OCI-LY7 (cell line): ENCODE data around the gene GCHFR. TPM values are rescaled to one million over a fixed set of nuclear protein-coding genes. Genes with fewer than 3 reads are reported as not detected.

Experiments used
- BruUV-seq: library from RNA; stranded (reverse); fragments of 400-500 nt; replicated peaks from 2 replicates; lab custom pipeline; 2021; lab: Mats Ljungman, UMichigan
- CTCF ChIA-PET: fragments of 300-600 bp; sonication (Branson Sonifier 250); formaldehyde crosslinking; loops from one replicate; lab custom pipeline; 2022; ENCODE audit warnings: antibody characterized with exemption; ENCODE audit not compliant: unreplicated experiment; lab: Charles Lee
- POLR2A ChIA-PET: fragments of 300-600 bp; sonication (Branson Sonifier 250); formaldehyde crosslinking; loops from one replicate; lab custom pipeline; 2022; ENCODE audit warnings: antibody characterized with exemption; lab: Charles Lee
- DNase-seq: peaks from one replicate; pipeline ENCODE4 v3.0.0-alpha.2; 2015; ENCODE audit warnings: low spot score
- H2AFZ ChIP-seq: fragments of 200-600 bp; sonication (generic), shearing (Covaris generic); 2 replicates; pipeline ENCODE4 v1.6.1; 2014; ENCODE audit warnings: mild to moderate bottlenecking, antibody characterized with exemption, low read length, moderate library complexity
- H3K27ac ChIP-seq: fragments of 200-600 bp; sonication (generic); 2 replicates; pipeline ENCODE4 v1.5.1; 2014; ENCODE audit warnings: mixed run types, low read depth, mild to moderate bottlenecking, moderate library complexity, low read length, inconsistent platforms; ENCODE audit not compliant: poor library complexity, severe bottlenecking
- H3K36me3 ChIP-seq: fragments of 200-600 bp; sonication (generic); 2 replicates; pipeline ENCODE4 v1.6.1; 2014; ENCODE audit warnings: mild to moderate bottlenecking, antibody characterized with exemption, low read length, moderate library complexity, mixed read lengths; ENCODE audit not compliant: insufficient read depth
- H3K4me1 ChIP-seq: fragments of 200-600 bp; sonication (generic); 2 replicates; pipeline ENCODE4 v1.5.1; 2014; ENCODE audit warnings: mild to moderate bottlenecking, low read length; ENCODE audit not compliant: insufficient read depth, poor library complexity, severe bottlenecking
- H3K4me2 ChIP-seq: fragments of 200-600 bp; sonication (generic); 2 replicates; pipeline ENCODE4 v1.6.1; 2014; ENCODE audit warnings: mild to moderate bottlenecking, low read length
- H3K4me3 ChIP-seq: fragments of 200-600 bp; sonication (generic); 2 replicates; pipeline ENCODE4 v1.5.1; 2014; ENCODE audit warnings: mild to moderate bottlenecking, low read depth, low read length; ENCODE audit not compliant: poor library complexity, severe bottlenecking
- H3K79me2 ChIP-seq: fragments of 200-600 bp; sonication (generic); 2 replicates; pipeline ENCODE4 v1.6.1; 2016; ENCODE audit warnings: low read depth, mild to moderate bottlenecking, low read length, moderate library complexity, mixed read lengths; ENCODE audit not compliant: insufficient read depth
- H3K9me2 ChIP-seq: fragments of 200-600 bp; sonication (generic); 2 replicates; pipeline ENCODE4 v1.6.1; 2016; ENCODE audit warnings: mild to moderate bottlenecking, low read length, mixed read lengths; ENCODE audit not compliant: insufficient read depth
- H3K9me3 ChIP-seq: fragments of 200-600 bp; sonication (generic); 2 replicates; pipeline ENCODE4 v1.6.1; 2014; ENCODE audit warnings: mild to moderate bottlenecking, mixed run types, low read length, mixed read lengths
- H4K20me1 ChIP-seq: fragments of 200-600 bp; sonication (generic); 2 replicates; pipeline ENCODE4 v1.6.1; 2014; ENCODE audit warnings: mild to moderate bottlenecking, antibody characterized with exemption, low read length, moderate library complexity, mixed read lengths; ENCODE audit not compliant: insufficient read depth
- EZH2phosphoT487 ChIP-seq: fragments of 200-600 bp; sonication (generic); IDR thresholded peaks from 2 replicates; pipeline ENCODE4 v1.6.1; 2018; ENCODE audit warnings: low read depth, borderline replicate concordance, mild to moderate bottlenecking, mixed run types, antibody characterized with exemption, low read length, moderate library complexity, mixed read lengths
- intact Hi-C: fragments of 100-400 bp; cut with micrococcal nuclease; formaldehyde crosslinking; loops from one replicate; pipeline ENCODE4 v1.10.0; 2022; ENCODE audit not compliant: unreplicated experiment
- total RNA-seq, 2 experiments: library from RNA; depleted of rRNA in 1 of 2; stranded (reverse); fragments of >200 nt in 1 of 2; shearing (Covaris generic) in 1 of 2; gene quantifications; 2 replicates each; pipeline ENCODE4 v1.2.3, GENCODE V29; 2014 to 2022
- TF ChIP-seq, protein P1 (sequence below): fragments of 200-600 bp; sonication (generic); conservative IDR thresholded peaks from 2 replicates; pipeline ENCODE4 v1.5.1; 2014; ENCODE audit warnings: mild to moderate bottlenecking, antibody characterized with exemption, low read length, moderate library complexity, mixed read lengths

The GCHFR gene
- total RNA-seq, 2 experiments from 2014 or later = 75.7 to 97.4 TPM

DNA sequence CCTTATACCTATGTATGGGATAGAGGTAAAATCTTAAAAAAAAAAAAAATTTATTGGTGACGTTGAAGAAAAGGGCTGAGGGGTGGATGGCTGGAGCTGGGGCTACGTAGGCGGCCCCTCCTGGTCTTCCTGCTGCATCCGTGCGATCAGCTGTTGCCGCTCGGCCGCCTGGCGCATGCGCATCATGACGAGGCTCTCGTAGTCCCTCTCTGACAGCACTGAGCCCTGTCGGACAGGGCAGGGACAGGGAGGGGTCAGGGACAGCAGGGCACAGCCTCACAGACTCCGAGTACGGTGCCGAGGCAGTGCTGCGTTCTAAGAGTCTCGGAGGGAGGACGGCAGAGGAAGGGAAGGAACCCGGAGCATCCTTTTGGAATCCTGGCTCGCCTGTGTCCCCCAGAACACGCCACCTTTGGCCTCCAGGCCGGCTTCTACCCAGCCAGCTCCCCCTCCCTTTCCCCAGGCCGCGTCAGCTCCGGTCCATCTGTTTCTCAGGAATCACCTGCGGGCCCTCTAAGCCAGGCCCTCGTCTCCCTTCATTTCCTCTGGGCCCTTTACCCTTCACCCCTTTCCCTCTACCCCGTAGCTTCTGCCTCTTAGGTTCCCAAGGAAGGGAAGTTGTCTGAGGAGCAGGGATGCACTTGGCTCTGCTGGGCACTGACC is 4.1 kb downstream of the GCHFR start:
- BruUV-seq = no TSS peak

DNA sequence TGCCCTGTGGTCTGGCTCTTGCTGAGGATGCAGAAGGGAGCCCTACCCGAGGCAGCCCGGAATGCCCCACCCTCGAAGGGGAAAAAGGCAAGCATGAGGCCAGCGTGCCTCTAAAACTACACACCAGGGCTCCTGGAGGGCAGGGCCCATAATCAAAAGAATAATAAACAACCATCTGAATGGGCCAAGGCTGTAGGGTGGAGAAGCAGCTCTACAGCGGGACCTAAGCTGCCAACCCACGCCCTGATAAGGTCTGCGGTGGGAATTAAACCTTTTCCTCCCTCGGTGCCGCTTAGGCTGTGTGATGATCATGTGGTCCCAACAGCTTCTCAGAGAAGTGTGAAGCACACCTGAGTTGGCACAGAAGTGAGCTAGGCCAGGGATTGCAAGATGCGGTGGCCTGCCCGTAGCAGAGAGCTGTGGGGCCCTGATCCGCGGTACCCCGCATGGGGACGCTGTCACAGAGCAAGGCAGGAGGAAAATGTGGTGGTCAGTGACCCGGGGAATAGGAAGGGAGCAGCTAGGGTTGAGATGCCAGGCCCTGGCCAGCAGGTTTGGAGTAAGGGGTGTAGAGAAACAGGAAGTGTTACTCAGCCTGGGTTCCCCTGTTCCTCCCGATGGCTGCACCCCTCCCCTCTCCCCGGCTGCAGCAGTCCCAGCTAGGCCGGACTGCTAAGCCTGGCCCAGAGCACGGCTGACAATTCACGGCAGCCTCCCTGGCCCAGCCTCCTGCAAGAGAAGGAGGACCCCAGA is 4.8 kb downstream of the GCHFR start:
- peak; percentile 45 for DNase-seq
- Histone ChIP-seq H3K4me3 (peak overlapping the region; percentile 61), H3K36me3 (peaks cover 47% of the 10 kb centered on the region; the same call in 1 of the 2 replicates), H3K4me1 (peaks cover 59% of the 10 kb centered on the region), H3K79me2 (peaks cover 4% of the 10 kb centered on the region; the same call in 1 of the 2 replicates), H3K9me3 (no peaks in the 10 kb centered on the region), H2AFZ (peak overlapping the region; percentile 26; the same call in 1 of the 2 replicates), H3K9me2 (no peaks in the 10 kb centered on the region), H4K20me1 (no peaks in the 10 kb centered on the region), H3K4me2 (peak overlapping the region; percentile 80), H3K27ac (peak overlapping the region; percentile 97)
- POLR2A ChIA-PET = interaction anchor here (0.9 to 3.3 kb wide), 9 partner anchors 12 to 200 kb away, joined by 3 to 15 read pairs (median 4); partner anchors contain the start of genes DNAJC17, RPUSD2 and ZFYVE19
- intact Hi-C loops = loop anchor here (1.0 to 5.0 kb wide), 6 partner anchors 13 to 176 kb away; partner anchors contain the start of genes DNAJC17, KNL1, RAD51 and RMDN3
- no TSS peak for BruUV-seq
- CTCF ChIA-PET = interaction anchor here (0.5 to 1.8 kb wide), 5 partner anchors 11 to 123 kb away, joined by 3 to 5 read pairs (median 3); no protein-coding TSS in a partner anchor
- no peak for TF ChIP-seq EZH2phosphoT487
- TF ChIP-seq, protein P1, sequence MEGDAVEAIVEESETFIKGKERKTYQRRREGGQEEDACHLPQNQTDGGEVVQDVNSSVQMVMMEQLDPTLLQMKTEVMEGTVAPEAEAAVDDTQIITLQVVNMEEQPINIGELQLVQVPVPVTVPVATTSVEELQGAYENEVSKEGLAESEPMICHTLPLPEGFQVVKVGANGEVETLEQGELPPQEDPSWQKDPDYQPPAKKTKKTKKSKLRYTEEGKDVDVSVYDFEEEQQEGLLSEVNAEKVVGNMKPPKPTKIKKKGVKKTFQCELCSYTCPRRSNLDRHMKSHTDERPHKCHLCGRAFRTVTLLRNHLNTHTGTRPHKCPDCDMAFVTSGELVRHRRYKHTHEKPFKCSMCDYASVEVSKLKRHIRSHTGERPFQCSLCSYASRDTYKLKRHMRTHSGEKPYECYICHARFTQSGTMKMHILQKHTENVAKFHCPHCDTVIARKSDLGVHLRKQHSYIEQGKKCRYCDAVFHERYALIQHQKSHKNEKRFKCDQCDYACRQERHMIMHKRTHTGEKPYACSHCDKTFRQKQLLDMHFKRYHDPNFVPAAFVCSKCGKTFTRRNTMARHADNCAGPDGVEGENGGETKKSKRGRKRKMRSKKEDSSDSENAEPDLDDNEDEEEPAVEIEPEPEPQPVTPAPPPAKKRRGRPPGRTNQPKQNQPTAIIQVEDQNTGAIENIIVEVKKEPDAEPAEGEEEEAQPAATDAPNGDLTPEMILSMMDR = peak; percentile 62

More for the DNA sequence above, 4.1 kb downstream of the GCHFR start:
- peaks cover 65% of the 10 kb centered on the region for H3K4me1 ChIP-seq
- no peaks in the 10 kb centered on the region for H3K9me2 ChIP-seq
- DNase-seq = no peak
- no peaks in the 10 kb centered on the region for H4K20me1 ChIP-seq
- H3K4me2 ChIP-seq = peak overlapping the region; percentile 80
- H3K36me3 ChIP-seq = peaks cover 41% of the 10 kb centered on the region; the same call in 1 of the 2 replicates
- peaks cover 4% of the 10 kb centered on the region; the same call in 1 of the 2 replicates for H3K79me2 ChIP-seq
- intact Hi-C loops = loop anchor here (2.0 to 5.0 kb wide), 4 partner anchors 39 to 176 kb away; partner anchors contain the start of genes DNAJC17, KNL1, RAD51 and VPS18
- TF ChIP-seq EZH2phosphoT487 = no peak
- TF ChIP-seq, protein P1 = no peak
- H3K9me3 ChIP-seq = no peaks in the 10 kb centered on the region
- POLR2A ChIA-PET = interaction anchor here (1.3 to 2.1 kb wide), 3 partner anchors 11 to 199 kb away, joined by 3 to 11 read pairs (median 4); partner anchors contain the start of gene RPUSD2
- peak overlapping the region; percentile 97 for H3K27ac ChIP-seq
- no peak overlapping the region for H2AFZ ChIP-seq
- CTCF ChIA-PET = interaction anchor here (1.6 kb wide), 1 partner anchor 21 kb away, joined by 5 read pairs; no protein-coding TSS in a partner anchor
- no peak overlapping the region for H3K4me3 ChIP-seq
